Breast epithelium (tissue), 3 donors: ENCODE data around the gene LILRB1.

ENCODE experiments used
- POLR2A ChIP-seq: fragments of 450-650 bp; IDR thresholded peaks from one replicate; pipeline ENCODE4 v1.6.1; 2016; ENCODE audit warnings: antibody characterized with exemption, mild to moderate bottlenecking, moderate library complexity
- POLR2AphosphoS5 ChIP-seq, 3 donors: sonication (generic); formaldehyde crosslinking; IDR thresholded peaks; one replicate each; pipeline ENCODE4 v1.6.1; 2017; ENCODE audit warnings: antibody characterized with exemption in 3 of 3
- TF ChIP-seq, protein P1 (sequence below), 3 donors: fragments of 450-650 bp; IDR thresholded peaks; one replicate each; pipeline ENCODE4 v1.5.1; 2016 to 2017; ENCODE audit warnings: antibody characterized with exemption in 3 of 3, mild to moderate bottlenecking in 3 of 3, moderate library complexity in 3 of 3

DNA sequence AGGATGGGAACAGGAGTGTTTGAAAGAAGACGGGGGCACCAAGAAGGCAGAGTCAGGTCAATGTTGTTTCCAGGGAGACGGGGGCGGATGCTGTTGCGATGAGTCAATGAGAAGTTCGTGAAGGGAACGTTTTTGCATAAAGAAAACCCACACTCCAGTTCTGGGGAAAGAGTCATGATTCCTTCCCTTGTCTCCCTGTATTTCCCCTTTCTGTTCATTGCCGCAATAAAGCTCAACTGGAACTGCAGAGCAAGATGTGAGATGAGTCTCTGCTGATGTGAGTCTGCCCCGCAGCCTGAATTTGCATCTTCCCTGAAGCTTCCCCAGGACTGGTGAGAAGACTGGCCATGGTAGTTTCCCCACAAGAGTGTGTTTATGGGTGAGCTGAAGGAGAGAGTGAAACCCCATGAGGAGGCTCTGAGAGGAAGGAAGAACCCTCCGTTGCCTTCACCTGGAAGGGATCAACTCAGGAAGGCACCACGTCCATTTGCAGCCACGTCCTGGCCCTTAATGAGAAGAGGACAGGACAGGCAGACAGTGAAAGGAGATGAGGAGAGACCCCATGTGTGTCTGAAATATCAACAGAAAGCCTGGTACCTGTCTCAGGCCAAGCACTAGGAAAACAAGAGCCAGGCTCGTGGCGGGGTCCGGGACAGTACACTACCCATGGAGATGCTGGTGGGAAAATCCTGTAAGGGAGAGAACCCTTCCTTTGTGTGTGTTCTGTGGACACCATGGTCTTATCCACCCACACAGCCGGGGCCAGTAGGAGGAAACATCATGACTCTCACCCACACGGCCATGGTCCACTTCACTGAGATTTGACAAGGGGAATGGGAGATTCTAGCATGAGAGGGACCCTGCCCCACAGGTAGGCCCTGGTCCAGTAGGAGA, 23.1 kb upstream of the LILRB1 start:
- TF ChIP-seq, protein P1, sequence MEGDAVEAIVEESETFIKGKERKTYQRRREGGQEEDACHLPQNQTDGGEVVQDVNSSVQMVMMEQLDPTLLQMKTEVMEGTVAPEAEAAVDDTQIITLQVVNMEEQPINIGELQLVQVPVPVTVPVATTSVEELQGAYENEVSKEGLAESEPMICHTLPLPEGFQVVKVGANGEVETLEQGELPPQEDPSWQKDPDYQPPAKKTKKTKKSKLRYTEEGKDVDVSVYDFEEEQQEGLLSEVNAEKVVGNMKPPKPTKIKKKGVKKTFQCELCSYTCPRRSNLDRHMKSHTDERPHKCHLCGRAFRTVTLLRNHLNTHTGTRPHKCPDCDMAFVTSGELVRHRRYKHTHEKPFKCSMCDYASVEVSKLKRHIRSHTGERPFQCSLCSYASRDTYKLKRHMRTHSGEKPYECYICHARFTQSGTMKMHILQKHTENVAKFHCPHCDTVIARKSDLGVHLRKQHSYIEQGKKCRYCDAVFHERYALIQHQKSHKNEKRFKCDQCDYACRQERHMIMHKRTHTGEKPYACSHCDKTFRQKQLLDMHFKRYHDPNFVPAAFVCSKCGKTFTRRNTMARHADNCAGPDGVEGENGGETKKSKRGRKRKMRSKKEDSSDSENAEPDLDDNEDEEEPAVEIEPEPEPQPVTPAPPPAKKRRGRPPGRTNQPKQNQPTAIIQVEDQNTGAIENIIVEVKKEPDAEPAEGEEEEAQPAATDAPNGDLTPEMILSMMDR (IDR thresholded peaks at IDR 0.05), result no peak
- TF ChIP-seq POLR2AphosphoS5 (IDR thresholded peaks at IDR 0.05) (no peak), POLR2A (no peak)
